NCI-H146 treated with DMSO at 0.1 percent for 48 hours (cell line): ENCODE data around the gene DDX1.
"Not testable (repeated sequence)": the region's sequence is repeated elsewhere in the genome, so short reads cannot be mapped to it uniquely, and the experiment has no call there.

ENCODE experiments used
- DNase-seq: peaks from one replicate; lab custom pipeline; 2025; ENCODE audit not compliant: unreplicated experiment; lab: John Stamatoyannopoulos, UW

DDX1 gene

GRCh38 chr2:15672961-15673918 is 81.6 kb downstream of the DDX1 start:
- no peak for DNase-seq

- DNase-seq, result no peak
Observed at GRCh38 chr2:15673919-15674636, 82.4 kb downstream of the DDX1 start.

GRCh38 chr2:15674637-15675455 is 83.2 kb downstream of the DDX1 start:
- no peak for DNase-seq

- DNase-seq, result no peak
Observed at GRCh38 chr2:15675456-15676195, 84.0 kb downstream of the DDX1 start.

GRCh38 chr2:15677141-15677843 is 85.6 kb downstream of the DDX1 start:
- no peak for DNase-seq

- no peak for DNase-seq
Observed at GRCh38 chr2:15678346-15678745, 86.7 kb downstream of the DDX1 start.

GRCh38 chr2:15678909-15679308 is 87.2 kb downstream of the DDX1 start:
- DNase-seq, result no peak

GRCh38 chr2:15679386-15679924 is 87.8 kb downstream of the DDX1 start:
- no peak for DNase-seq

GRCh38 chr2:15680132-15680531 is 88.5 kb downstream of the DDX1 start:
- DNase-seq, result not testable (repeated sequence)
